Activated CD8-positive, alpha-beta memory T cell treated with anti-CD3 and anti-CD28 coated beads, Interleukin-2, amount 50 U/mL, for 24 hours (primary cell): ENCODE results near the gene DNPEP.
"Not testable (repeated sequence)": the region's sequence is repeated elsewhere in the genome, so short reads cannot be mapped to it uniquely, and the experiment has no call there.

Experiments
- DNase-seq: peaks from one replicate; pipeline ENCODE4 v3.0.0-alpha.2; 2020; ENCODE audit errors: extremely low read depth

DNPEP gene

DNA sequence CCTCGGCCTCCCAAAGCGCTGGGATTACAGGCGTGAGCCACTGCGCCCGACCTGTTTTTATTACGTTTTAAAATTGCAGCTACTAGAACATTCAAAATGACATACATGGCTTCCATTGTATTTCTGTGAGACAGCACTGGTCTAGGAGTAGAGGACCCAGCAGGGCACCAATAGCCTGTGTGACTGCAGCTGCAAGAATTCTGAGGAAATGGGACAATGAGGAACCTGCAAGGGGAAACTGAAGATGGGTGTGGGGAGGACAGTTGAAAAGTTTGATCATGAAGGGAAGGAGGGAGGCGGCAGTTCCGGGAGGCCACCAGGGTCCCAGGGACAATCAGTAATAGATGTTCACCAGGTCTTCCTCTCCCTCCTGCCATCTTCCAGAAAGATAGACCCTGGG lies 13.9 kb upstream of the DNPEP start:
- DNase-seq, result no peak

DNA sequence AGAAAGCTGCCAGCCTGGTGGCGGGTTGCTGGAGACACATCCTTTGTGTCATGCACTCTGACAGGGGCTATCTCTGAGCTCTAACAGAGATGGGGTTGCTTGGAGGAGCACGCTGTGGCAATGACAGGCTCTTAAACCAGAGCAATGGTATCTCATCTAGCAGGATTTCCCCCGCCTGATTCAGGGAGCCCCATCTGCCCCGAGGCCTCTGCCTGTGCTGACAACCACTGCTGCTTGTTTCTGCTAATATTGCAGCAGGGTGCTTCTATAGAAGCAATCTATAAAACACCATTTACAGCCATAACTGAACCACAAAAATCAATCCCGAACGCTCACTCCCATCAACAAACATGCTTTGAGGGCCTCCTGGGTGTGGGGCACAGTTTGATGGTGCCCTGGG lies 12.8 kb upstream of the DNPEP start:
- DNase-seq, result no peak

DNA sequence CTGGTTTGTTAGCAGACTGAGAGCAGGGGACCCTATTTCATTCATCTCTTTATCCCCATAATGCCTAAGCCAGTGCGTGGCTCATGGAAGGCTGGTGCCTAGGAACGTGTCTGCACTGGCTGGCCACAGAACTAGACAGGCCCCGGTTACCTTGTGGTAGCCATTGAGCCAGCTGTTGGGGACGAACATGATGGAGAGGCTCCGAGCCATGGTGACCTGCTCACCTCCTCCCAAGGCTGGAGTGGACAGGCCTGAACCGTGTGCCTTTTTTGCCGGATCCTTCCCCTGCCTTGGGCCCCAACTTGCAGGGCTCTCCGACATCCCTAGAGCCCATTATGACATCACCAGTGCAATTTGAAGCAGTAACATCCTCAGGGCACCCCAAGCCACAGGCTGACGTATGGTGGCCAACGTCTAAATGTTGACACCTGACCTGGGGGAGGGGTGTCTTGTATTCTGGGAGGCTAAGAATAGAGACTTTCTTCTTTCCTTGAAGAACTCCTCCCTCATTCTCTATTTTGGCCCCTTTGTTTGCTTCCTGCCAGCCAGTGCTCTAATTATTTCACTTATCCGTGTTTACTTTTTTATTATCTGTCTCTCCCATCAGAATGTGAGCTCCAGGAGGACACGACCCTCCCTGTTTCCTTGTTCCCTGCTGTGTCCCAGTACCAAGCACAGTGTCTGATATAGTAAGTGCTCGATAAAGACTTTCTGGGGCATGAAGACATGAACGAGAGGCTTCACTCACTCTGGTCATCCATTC lies 12.2 kb upstream of the DNPEP start:
- no peak for DNase-seq

DNA sequence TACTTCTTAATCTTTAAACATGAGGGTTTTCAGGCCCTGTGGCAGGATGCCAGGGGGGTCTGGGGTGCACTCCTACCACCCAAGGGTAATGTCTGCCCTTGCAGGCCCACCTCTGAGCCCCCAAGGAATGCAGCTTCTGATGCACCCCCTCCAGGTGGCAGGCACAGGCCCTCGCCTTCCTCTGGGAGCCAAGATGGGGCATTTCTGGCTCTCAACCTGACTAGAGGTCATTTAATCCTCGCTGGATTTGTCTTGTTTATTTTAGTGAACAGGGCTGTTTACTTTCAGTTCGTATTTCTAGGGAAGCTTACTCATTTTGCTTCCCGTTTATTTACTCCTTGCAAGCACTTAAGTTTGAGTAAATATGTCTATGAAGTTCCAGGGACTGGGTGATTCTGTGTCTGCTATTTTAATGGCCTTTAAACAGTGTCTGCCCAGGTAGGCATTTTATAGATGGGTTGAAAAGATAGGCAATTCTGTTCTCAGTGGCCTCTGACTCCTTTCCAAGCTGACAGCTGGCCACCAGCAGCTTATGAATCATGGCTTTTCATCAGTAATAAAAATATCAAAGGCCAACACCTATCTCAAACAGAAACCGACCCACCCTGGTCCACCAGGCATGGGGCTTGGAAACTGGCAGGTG lies 11.1 kb upstream of the DNPEP start:
- DNase-seq, result no peak

DNA sequence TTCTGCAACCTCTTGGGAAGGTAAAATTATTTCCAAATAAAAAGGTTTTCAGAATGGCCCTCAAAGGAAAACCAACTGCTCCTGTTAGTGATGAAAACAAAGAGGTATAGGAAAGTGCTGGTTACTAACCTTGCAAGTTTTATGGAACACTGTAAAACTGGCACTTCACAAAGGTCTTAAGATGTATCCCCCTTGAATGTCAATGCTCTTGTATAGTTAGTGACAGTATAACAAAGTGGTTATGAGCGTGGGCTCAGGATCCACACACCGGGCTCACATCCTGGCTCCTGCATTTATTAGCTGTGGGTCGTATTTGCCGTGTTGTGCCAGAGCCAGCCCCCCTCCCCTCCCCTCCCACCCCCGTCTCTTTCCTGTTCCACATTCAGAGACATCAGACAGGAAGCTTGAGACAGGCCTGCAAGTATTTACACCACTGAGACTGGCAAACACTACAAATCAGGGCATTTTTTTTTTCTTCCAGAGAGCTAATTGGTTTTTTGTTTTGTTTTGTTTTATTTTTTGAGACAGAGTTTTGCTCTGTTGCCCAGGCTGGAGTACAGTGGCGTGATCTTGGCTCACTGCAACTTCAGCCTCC lies 9.2 kb upstream of the DNPEP start:
- no peak for DNase-seq

DNA sequence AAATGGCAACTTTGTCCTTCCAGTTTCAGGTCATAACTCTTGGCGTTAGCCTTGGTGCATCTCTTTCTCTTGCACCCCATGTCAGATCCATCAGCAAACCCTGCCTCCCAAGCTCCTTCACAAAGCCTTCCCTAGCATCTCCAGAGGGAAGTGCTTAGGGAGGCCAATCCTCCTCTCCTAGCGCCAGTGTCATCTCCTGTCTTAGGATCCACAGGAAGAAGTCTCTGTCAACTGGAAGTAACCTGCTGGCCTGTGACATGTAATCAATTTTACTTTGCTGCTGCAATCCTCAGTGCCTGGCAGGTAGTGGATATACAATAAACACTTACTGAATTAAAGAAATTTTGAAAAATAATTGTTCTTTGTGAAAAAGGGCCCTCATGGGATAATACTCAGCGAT lies 7.9 kb upstream of the DNPEP start:
- DNase-seq, result no peak

DNA sequence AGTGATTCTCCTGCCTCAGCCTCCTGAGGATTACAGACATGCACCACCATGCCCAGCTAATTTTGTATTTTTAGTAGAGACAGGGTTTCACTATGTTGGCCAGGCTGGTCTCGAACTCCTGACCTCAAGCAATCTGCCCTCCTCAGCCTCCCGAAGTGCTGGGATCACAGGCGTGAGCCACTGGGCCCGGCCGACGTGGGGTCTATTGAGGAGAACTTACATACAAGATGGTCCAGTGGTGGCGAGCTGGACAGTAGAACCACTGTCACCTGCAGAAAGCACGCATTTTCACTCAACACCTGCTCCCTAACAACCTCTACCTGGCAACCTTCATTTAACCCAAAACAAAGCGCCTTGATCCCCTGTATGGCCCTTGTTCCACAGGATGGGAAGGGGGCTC lies 7.3 kb upstream of the DNPEP start:
- DNase-seq, result not testable (repeated sequence)

DNA sequence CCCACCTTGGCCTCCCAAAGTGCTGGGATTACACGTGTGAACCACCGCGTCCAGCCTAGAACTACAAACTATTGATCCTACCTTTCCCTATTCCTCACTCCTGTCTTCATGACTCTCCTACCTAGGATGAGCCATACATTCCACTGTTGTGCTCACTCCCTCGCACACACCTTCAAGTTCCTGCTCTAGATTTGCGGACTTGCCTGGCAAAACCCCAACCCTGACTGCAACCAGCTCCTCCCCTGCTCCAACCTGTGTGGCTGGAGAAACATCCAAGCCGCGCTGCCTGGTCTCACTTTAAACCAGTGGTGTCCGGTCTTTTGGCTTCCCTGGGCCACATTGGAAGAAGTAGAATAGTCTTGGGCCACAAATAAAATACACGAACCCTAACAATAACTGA lies 5.0 kb upstream of the DNPEP start:
- no peak for DNase-seq

DNA sequence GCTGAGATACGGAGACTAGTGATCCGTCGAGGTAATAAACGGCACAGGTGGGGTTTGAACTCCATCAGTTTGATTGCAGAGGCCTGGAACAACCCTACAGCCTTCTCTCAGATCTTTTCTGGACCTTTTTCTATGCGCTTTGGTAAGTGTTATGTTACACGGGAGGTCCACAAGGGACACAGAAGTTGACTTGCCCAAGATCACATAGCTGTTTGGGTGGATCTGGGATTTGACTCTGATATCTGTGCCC lies 1.1 kb upstream of the DNPEP start:
- DNase-seq, result no peak

DNA sequence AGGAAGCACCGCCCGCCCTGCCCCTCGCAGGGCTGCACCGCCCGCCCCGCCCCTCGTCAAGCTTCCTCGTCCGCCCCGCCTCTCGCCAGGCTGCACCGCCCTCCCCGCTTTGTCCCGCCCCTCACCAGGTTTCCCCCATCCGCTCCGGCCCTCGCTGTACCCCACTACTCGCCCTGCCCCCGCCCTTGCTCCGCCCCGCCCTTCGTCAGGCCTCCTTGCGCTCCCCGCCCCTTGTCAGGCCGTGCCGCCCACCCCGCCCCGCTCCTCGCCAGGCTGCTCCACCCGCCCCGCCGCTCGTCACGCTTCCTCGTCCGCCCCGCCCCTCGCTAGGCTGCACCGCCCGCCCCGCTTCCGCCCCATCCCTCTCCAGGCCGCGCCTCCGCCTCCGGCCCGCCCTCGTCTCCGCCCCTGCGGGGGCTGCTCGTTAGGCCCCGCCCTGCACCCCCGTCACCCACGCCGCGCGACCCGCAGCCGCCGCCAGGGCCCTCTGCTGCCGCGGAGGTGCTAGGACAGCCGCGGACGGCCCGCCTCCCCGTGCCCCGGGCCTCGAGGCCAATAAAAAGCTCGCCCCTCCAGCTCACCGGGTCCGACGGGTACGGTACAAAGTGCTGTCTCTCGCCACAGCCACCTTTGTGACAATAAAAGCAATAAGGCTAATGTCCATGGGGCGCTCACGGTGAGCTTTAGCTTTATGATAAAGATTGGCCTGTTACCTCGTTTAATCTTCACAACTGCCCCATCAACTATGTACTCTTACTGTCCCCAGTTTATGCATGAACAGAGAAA lies 602 bp upstream of the DNPEP start:
- DNase-seq, result peak; percentile 95

DNA sequence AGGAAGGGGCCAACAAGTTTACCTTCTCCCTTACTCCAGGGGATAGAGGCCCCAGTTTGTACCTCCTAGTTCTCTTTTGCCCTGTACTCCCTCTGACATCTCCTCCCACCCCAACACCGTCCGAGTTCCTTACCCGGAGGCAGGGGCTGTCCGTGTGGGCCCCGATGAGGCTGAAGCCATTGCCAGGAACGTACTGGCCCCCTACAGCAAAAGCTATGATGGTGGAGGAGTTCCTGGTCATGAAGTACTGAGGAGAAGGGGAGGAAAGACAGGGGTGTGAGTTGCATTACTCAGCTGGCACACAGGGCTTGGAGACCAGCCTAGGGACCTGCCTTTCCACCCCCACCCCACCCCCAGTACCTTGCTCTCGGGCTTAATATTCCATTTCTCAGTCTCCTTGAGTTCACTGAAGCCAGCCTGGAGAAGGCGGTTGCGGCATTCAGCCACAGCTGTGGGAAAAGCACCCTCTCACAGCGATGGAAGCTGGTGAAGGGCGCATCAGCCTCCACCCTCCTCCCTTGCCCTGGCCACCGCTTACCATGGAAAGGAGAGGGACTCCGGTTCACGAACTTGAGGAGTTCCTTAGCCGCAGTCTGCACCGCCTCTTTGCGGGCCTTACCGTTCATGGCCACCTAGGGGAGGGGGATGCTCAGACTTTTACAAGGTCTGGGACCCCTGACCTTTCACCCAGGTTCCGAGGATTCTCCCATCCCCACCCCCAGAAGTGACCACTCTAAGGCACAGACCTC lies 1.0 kb downstream of the DNPEP start:
- no peak for DNase-seq

DNA sequence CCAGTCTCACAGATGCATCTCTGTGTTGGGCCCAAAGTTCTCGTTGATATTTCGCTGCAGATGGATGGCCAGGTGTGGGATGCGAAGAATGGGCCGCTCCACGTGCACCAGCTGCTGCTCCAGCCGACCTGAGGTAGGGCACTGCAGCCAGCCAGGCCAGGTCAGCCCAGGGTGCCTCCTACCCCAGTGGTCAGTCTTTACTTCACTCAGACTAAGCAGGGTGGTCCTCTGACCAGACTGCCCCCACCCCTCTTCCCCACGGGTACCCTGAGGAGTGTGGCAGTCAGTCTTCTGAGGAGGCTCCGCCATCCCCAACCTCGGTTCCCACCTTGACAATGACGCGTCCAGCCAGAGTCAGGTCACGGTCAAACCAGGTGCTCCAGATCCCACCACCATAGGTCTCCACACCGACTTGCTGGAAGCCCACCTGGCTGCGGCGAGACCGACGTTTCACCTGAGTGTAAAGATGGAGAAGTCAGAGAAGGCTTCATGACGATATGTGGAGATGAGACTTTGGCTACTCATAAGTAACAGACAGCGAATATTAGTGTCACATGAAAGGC lies 1.7 kb downstream of the DNPEP start:
- DNase-seq, result no peak

DNA sequence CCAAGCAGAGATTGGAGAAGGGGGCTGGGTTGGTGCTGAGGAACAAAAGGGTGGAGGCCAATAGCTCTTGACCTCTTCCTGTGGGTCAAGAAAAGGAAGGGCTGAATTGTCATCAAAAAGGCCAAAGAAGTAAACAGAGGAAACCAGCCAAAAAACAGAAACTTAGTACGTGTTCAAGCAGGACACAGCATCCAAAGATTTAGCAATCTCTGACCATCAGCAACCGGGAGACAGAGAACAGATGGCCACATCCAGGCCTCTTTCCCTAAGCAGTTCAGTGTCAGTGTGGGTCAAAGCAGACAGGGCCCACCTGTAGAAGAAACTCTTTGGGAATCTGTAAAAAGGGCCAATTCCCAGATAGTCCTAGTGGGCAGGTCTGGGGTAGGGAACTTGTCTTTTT lies 2.9 kb downstream of the DNPEP start:
- DNase-seq, result no peak

DNA sequence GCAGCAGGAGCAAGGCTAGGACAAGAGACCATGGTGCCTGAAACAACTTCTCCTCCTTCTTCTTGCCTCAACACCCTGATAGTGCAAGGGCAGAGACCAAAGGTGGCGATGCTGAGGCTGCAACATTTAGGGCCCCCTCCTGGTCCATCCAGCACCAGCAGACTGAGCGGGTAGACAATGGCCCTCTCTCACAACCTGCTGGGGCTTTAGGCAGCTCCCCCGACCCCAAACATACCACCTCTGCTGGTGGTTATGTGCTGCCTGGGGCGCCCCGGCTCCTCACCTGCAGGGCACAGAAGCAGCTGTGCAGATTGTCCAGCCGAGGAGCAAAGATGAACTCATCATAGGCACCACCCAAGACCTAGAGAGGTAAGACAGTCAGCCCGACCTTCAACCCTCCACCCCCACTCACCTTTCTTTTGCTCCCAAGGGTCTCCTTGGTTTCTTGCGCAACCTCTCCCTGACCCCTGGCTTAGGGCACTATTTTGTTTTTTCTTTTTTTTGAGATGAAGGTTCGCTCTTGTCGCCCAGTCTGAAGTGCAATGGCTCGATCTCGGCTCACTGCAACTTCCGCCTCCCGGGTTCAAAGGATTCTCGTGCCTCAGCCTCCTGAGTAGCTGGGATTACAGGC lies 3.5 kb downstream of the DNPEP start:
- no peak for DNase-seq

DNA sequence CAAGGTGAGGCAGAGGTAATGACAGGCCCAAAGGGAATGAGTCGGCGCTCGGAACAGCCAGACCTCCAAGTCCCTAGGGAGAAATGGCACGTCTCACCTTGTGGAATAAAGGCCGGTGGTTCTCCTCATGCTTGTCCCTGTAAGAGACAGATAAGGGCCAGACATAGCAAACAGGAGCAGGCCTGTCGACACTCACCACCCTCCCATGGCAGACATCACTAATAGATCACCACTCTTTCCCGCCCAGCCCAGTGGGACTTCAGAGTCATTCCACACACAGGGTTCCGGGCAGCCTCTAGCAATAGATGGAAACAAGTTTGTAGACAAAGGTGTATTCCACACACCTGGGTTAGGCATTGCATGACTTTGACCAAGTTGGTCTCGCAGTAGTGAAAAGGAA lies 6.3 kb downstream of the DNPEP start:
- no peak for DNase-seq

DNA sequence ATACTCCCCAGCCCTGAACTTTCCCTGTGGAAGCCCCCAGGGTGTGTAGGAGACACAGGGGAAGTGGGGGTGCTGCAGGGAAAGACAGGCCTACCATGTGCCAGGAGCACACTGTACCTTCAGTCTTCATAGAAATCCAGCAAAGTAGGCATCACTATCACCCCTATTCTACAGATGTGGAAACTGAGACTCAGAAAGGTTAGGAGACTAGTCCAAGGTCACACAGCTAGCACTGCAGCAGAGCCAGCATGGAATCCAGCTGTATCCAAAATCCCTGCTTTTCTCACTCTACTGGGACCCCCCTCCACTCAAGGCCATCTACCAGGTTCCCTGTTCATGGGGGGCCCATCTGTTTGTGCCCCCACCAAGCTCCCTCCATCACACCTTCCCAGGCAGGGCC lies 6.8 kb downstream of the DNPEP start:
- DNase-seq, result no peak

DNA sequence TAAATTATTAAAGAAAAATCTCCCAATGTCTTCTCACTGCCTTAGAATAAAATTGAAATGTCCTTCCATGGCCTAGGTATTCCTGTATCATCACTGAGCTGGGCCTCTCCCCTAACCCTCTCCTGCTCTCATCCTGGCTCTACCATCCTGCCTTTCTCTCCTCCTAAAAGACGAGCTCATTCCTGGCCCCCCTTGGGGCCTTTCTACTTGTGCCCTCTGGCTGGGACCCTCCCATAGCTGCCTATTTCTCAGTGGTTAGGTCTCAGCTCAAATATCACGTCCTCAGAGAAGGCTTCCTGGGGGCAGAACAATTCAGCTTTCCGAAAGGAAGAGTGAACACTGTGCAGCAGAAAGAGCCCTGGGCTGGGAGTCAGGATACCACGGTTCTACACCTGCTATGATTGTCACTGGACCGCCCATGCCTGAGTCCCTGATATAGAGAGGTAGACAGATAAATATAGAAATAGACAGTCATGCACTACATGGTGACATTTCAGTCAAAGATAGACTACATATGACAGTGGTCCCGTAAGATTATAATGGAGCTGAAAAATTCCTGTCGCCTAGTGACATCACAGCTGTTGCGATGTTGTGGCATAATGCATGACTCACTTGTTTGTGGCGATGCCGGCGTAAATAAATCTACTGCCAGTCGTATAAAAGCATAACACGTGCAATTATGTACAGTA lies 9.4 kb downstream of the DNPEP start:
- DNase-seq, result no peak

DNA sequence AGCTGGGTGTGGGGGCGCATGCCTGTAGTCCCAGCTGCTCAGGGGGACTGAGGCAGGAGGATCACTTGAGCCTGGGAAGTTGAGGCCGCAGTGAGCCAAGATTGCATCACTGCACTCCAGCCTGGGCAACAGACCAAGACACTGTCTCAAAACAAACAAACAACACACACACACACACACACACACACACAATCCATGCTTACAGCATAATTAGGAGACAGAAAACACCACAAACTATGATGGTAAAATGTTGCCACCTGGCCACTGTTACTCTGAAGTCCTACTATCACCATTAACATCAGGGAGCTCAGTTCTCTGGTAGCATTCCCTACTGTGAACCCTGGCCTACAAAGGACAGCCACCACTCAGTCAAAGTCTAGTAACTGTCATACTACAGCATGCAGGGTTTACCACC lies 18.3 kb downstream of the DNPEP start:
- DNase-seq, result no peak

DNA sequence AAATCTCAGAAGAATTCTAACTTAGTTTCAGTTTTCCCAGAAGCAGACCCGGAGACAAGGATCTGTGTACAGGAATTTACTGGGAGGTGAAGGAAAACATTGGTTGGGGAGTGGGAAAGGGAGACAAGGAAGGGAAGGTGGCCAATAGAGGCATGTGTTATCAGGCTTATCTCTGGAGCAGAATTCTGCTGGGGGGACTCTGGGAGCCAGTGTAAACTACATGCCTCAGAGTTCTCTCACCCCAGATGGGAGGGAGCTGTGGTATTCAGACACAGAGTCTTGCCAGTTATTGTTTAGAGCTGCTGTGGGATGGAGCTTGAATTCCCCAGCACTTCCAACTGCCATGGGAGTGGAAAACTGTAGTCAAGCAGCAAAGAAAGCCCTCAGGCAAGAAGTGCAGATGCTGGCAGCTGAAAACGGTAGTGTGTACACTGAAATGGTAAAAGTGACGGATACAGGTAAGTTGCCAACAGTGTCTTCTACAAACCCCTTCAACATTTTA lies 19.0 kb downstream of the DNPEP start:
- DNase-seq, result no peak

DNA sequence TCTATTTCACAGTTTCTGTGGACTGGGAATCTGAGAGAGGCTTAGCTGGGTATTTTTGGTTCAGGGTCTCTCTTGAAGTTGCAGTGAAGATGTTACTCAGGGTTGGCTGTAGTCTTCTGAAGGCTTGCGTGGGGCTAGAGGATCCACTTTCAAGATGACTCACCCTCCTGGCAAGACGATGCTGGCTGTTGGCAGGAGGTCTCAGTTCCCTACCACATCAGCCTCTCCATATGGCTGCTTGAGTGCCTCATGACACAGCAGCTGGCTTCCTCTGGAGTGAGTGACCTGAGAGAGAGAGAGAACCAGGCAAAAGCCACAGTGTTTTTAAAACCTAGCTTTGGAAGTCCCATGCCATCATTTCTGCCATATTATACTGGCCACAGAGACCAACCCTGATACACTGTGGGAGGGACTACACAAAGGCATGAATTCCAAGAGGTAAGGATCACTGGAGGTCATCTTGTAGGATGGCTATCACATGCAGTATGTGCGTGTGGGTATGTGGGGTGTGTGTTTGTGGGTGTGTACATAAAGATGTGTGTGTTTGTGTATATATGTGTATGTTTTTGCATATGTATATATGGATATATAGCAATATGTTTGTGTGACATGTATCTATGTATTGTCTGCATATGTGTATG lies 25.1 kb downstream of the DNPEP start:
- DNase-seq, result no peak
